Activated CD4-positive, CD25-positive, alpha-beta regulatory T cell treated with anti-CD3 and anti-CD28 coated beads, Interleukin-2, amount 50 U/mL, for 24 hours (primary cell): ENCODE data around the gene CYTH2.

ENCODE experiments used
- ATAC-seq, 2 donors: fragments of 150-1000 bp; cut with Tn5 transposase; one replicate each; pipeline ENCODE4 v1.10.0; 2021; ENCODE audit warnings: mild to moderate bottlenecking in 1 of 2, moderate library complexity in 1 of 2

CYTH2 gene, protein sequence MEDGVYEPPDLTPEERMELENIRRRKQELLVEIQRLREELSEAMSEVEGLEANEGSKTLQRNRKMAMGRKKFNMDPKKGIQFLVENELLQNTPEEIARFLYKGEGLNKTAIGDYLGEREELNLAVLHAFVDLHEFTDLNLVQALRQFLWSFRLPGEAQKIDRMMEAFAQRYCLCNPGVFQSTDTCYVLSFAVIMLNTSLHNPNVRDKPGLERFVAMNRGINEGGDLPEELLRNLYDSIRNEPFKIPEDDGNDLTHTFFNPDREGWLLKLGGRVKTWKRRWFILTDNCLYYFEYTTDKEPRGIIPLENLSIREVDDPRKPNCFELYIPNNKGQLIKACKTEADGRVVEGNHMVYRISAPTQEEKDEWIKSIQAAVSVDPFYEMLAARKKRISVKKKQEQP

DNA sequence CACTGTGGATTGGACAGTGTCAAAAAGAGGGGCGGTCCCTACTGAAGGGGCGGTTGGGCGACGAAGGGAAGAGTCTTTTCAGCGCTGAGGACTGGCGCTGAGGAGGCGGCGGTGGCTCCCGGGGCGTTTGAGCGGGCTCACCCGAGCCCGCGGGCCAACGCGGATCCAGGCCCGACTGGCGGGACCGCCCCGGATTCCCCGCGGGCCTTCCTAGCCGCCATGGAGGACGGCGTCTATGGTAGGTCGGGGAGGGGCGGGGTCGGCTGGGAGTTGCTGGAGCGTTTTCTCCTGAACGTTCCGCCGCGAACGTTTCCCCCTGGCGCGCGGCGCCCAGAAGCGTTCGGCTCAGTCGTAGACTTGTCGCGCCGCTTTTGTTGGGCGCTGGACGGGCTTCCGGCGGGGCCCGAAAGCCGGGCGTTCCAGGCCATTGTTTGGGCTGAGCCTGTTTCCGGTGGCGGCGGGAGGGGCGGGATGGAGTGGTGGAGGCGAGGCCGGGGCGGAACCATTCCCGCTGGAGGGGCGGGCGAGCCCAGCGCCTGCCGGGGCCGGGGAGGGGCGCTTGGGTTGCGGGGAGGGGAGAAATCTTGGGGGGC is at the start of gene CYTH2:
Gene CYTH2, plus strand, starts transcription at position 81 of the 593 bp plus-strand sequence. Its CDS starts 139 bp downstream, at position 220.
- ATAC-seq = peak; percentile 18 to 20

DNA sequence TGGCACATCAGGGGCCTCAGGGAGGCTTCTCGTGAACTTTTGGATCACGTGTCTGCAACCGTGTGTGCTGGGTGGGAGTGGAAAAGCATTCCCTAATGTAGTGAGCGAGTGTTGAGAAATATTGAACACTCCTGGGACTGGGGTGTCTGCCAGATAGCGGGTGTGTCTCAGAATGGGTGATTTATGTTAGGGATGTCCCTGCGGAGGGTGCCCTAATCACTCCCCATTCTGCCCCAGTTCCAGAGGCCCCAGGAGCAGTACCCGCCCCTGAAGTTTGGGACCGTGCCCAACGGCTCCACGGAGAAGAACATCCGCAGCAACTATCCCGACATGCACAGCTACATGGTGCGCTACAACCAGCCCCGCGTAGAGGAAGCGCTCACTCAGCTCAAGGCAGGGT is 47.6 kb upstream of the CYTH2 start:
- ATAC-seq = no peak

DNA sequence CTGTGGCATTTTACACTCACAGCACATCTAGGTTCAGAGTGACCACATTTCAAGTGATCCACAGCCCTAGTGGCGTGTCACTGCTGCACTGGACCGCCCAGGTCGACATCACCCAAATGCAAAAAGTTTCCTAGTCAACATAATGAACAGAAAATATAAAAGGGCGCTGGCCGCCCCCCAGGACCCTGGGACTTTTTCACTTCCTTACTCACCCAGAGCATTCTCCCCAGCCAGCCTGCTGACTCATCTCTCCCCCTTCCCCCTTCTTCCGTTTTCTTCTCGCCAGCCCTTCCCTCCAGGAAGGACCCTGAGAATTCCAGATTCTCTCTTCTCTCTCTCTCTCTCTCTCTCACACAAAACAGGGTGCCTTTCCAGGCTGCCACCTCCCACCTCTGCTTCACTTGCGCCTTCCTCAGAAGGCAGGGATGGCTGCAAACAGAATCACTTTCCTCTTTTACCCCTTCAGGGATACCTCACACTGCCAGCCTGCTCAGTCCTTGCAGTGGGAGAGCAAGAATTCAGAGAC is 44.4 kb upstream of the CYTH2 start:
- no peak for ATAC-seq

DNA sequence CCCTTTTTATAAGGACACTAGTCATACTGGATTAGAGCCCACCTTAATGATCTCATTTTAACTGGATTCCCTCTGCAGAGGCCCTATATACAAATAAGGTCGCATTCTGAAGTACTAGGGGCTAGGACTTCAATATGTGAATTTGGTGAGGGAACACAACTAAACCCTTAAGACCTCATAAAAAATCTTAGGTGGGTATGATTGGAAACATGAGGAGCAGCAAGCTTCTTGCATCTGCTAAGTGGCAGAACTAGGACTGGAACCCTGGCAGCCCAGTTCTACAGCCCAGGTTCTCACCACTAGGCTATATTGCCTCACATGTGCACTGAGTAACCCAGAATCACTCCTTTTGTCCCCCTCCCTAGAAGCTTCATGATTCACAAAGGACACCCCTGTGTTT is 40.5 kb upstream of the CYTH2 start:
- no peak for ATAC-seq

DNA sequence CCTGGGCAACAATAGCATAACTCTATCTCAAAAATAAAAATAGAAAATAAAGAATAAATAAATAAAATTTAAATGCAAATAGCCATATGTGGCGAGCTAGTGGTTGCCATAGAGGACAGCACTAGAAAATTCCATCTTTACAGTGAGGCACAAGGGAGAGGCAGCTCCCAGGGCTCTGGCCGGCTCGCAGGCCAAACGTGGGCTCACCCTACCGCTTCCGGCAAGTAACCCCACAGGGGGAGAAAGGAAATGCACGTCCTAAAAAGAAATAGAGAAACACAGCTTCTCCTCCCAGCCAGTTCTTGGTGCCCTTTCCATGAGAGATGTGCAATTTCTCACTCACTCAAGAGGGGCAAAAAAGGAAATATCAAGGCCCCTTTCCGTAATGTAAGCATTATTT is 35.8 kb upstream of the CYTH2 start:
- no peak for ATAC-seq

DNA sequence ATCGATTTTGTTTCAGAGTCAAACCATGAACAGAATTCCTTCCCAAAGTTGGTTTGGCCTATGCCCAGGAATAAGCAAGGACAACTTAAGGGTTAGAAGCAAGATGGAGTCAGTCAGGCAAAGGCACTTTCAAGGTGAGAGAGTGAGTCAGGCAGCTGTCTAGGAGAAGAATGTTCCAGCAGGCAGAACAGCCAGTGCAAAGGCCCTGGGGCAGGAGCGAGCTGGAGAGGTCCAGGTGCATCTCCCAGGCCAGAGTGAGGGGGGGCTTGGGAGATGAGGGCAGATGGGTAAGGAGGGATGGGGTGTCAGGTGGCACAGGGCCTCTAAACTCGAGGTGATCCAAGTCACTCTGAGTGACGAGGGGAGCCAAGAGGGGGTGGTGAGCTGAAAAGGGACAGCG is 32.6 kb upstream of the CYTH2 start:
- ATAC-seq = no peak

DNA sequence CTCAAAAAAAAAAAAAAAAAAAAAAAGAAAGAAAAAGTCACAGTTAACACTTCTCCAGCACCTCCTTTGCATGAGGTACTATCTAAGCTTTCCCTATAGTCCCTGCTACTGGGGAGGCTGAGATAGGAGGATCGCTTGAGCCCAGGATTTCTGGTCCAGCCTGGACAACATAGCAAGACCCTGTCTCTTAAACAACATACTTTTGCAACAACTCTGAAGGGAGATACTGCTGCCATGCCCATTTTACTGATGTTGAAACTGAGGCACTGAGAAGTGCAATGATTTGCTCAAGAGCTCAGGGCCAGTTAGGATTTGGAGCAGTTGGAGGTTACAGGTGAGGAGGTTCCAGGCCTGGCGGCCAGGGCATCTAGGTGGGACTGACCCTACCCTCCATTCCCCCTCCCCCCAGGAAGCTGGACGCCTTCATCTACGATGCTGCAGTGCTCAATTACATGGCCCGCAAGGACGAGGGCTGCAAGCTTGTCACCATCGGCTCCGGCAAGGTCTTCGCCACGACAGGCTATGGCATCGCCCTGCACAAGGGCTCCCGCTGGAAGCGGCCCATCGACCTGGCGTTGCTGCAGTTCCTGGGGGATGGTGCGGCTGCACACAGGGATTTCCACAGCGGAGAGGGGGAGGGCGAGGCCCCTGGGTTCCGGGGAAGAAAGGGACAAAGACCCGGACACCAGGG is 27.7 kb upstream of the CYTH2 start:
- no peak for ATAC-seq

DNA sequence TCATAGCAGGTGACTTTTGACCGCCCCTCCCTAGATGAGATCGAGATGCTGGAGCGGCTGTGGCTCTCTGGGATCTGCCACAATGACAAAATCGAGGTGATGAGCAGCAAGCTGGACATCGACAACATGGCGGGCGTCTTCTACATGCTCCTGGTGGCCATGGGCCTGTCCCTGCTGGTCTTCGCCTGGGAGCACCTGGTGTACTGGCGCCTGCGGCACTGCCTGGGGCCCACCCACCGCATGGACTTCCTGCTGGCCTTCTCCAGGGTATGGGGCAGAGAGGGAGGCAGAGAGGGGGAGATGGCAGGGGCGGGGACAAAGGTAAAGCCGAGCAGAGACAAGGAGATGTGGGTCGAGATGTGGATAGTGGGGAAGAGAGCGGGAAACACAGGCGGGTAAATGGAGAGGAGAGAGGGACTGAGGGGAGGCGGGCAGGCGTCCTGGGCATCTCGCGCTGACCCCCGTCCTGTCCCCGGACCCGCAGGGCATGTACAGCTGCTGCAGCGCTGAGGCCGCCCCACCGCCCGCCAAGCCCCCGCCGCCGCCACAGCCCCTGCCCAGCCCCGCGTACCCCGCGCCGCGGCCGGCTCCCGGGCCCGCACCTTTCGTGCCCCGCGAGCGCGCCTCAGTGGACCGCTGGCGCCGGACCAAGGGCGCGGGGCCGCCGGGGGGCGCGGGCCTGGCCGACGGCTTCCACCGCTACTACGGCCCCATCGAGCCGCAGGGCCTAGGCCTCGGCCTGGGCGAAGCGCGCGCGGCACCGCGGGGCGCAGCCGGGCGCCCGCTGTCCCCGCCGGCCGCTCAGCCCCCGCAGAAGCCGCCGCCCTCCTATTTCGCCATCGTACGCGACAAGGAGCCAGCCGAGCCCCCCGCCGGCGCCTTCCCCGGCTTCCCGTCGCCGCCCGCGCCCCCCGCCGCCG is 26.8 kb upstream of the CYTH2 start:
- no peak for ATAC-seq

DNA sequence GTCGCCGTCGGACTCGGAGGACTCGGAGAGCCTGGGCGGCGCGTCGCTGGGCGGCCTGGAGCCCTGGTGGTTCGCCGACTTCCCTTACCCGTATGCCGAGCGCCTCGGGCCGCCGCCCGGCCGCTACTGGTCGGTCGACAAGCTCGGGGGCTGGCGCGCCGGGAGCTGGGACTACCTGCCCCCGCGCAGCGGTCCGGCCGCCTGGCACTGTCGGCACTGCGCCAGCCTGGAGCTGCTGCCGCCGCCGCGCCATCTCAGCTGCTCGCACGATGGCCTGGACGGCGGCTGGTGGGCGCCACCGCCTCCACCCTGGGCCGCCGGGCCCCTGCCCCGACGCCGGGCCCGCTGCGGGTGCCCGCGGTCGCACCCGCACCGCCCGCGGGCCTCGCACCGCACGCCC is 25.9 kb upstream of the CYTH2 start:
- ATAC-seq = no peak

DNA sequence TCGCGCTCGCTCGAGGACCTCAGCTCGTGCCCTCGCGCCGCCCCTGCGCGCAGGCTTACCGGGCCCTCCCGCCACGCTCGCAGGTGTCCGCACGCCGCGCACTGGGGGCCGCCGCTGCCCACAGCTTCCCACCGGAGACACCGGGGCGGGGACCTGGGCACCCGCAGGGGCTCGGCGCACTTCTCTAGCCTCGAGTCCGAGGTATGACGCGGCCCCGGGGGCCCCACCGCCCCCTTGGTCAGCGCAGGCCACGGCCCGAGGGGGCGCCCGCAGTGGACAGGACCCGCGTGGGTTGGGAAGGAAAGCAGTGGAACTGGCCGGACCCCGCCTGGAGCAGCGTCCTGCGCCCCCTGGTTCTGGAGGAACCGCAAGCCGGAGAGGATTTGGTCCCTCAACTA is 25.4 kb upstream of the CYTH2 start:
- ATAC-seq = no peak

DNA sequence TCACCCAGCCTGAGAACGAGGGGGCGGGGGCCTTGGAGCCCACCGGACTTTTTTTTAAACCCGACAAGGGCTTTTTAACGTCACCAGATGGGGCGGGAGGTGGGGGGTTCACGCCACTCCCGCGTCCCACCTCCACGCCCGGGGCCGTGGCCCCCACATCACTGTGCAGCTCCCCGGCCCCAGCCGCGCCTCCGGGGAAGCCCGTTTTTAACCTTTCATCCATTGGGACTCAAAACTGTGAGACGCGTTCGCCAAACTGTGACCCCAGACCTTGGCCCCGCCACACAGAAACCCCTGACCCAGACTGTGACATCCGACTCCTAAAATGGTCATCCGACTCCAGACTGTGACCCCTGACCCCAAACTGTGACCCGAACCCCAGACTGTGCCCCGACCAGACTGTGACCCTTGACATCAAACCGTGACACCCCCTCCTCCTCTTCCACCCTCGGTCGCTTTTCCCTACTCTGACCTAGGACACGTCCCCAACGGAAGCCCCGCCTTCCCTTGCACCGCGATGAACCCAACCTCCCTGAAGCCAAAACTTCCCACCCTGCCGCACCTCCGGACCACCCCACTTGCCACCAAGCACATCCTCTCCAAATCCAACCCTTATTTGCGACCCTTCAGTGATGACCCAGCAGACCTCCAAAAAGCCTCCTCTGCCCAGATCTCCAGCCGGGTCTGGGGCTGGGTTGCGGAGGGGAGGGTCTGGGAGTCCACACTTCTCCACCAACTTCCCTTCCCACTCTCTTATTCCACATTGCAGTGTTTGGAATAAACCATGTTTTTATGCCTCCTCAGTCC is 24.8 kb upstream of the CYTH2 start:
- ATAC-seq = no peak

DNA sequence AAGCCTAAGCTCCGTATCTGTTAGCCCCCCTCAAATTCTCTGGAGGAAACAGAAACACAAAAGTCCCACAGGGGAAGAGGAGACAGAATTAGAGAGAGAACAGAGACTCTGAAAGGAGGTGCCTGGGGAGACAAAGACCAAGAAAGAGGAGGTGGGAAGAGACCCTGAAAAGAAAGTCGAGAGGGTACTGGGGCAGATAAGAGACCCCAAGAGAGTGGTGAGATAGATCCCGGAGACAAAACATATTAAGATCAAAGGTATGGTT is 24.3 kb upstream of the CYTH2 start:
- no peak for ATAC-seq

DNA sequence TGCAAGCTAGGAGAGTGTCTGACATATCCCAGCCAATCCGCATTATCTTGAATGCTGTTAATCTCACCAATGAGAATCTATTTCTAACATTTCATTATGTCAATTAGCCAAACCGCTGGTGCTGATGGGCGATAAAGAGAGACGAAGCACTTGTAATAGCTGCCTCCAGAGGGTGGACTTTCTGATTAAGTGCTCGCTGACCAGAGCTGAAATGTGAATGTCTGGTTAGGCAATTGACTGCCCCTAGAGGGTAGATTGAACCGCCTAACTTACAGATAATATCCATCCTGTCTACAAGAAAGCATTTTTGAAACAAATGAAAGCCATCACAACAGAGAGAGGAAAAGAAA is 23.9 kb upstream of the CYTH2 start:
- ATAC-seq = peak; percentile 7 to 12

DNA sequence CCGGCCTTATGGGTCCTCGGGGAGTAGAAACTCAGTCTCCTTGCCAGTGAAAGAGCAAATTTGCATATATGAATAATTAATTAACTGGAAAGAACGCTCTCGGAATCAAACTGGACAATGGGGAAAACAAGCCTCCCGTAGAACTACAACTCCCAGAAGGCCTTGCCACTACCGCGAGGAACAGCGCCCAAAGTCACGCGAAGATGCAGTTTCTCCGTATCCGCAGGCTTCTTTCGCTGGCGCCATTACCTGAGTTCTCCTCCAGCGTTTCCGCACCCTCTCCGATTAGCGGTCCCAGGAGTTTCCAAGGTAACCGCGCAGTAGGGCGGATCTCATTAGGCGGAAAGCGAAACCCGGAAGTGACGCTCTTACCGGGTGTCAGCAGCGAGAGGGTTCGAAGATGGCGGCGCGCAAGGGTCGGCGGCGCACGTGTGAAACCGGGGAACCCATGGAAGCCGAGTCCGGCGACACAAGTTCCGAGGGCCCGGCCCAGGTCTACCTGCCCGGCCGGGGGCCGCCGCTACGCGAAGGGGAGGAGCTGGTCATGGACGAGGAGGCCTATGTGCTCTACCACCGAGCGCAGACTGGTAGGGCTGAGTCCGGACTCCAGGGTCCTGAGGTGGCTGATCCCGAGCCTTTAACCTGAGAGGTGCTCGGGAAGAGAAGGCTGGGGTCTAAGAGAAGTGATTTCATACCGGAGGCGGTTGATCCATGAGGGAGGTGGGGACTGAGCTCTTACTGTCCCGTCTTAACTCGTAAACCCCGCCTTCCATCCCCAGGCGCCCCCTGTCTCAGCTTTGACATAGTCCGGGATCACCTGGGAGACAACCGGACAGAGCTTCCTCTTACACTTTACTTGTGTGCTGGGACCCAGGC is 23.3 kb upstream of the CYTH2 start, which contains the start of gene GRWD1:
Gene GRWD1, plus strand, starts transcription at position 378 of the 876 bp plus-strand sequence. Its CDS starts 23 bp downstream, at position 401.
- ATAC-seq = peak; percentile 95

DNA sequence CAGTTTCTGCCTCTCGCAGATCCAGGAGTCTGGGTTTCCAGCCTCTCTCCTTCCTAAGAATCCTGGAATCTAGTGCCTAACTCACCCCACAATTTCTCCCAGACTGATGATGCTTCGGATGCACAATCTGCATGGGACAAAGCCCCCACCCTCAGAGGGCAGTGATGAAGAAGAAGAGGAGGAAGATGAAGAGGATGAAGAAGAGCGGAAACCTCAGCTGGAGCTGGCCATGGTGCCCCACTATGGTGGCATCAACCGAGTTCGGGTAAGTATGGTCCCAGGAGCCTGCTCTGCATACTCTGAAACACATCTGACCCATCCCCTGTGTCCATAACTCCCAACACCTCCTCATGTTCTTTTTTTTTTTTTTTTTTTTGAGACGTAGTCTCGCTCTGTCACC is 22.6 kb upstream of the CYTH2 start:
- ATAC-seq = no peak

DNA sequence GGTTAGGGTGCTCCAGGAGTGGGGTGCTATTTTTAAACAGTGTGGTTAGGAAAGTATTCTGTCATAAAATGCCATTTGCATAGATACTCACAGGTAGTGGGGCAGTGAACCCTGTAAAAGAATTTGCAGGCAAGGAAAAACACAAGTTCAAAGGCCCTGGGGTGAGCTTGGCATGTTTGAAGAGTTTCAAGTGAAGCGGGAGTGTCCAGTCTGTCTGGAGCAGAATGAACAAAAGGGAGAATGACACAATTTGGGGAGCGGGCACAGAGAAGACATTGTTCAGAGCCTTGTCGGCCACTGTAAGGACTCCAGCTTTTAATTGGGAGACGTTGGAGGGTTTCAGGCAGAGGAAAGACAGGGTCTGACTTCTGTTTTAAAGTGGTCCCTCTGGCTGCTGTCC is 20.6 kb upstream of the CYTH2 start:
- no peak for ATAC-seq

DNA sequence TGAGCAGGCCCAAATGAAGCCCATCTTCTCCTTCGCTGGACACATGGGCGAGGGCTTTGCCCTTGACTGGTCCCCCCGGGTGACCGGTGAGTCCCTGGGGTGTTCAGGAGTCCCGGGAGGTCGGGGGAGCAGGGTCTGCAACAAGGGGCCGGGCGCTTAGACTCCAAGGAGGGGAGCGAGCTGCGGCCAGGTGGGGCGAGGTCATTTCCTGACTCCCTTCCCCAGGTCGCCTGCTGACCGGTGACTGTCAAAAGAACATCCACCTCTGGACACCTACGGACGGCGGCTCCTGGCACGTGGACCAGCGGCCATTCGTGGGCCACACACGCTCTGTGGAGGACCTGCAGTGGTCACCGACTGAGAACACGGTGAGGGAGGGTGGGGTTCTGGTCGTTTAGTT is 18.7 kb upstream of the CYTH2 start:
- ATAC-seq = no peak

DNA sequence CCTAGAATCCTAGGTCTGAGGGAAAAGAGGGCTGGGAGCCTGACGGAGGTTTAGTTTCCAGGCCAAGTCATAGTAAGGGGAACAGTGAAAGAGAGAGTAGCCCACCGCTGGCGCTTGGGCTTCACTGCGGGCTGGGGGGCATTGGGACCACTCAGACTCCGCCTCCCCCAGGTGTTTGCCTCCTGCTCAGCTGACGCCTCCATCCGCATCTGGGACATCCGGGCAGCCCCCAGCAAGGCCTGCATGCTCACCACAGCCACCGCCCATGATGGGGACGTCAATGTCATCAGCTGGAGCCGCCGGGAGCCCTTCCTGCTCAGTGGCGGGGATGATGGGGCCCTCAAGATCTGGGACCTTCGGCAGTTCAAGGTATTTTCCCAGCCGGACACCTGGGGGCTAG is 18.3 kb upstream of the CYTH2 start:
- ATAC-seq = no peak

DNA sequence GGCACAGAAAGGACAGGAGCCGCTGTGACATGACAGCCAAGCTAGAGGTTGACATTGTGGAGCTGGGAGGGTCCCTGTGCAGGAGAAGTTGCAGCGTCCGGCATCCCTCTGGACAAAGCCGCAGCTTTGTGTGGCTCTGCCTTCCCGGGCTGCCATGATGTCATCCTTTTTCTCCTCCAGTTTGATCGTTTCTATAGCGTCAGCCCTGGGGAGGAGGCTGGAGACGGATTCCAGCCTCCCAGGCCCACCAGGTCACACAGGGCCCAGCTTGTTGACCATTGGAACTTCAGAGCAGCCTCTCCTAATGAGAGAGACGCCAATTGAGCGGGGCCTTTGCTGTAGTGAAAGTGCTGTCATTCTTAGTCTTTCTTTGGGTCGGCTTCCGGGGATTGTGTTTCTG is 17.5 kb upstream of the CYTH2 start:
- no peak for ATAC-seq

DNA sequence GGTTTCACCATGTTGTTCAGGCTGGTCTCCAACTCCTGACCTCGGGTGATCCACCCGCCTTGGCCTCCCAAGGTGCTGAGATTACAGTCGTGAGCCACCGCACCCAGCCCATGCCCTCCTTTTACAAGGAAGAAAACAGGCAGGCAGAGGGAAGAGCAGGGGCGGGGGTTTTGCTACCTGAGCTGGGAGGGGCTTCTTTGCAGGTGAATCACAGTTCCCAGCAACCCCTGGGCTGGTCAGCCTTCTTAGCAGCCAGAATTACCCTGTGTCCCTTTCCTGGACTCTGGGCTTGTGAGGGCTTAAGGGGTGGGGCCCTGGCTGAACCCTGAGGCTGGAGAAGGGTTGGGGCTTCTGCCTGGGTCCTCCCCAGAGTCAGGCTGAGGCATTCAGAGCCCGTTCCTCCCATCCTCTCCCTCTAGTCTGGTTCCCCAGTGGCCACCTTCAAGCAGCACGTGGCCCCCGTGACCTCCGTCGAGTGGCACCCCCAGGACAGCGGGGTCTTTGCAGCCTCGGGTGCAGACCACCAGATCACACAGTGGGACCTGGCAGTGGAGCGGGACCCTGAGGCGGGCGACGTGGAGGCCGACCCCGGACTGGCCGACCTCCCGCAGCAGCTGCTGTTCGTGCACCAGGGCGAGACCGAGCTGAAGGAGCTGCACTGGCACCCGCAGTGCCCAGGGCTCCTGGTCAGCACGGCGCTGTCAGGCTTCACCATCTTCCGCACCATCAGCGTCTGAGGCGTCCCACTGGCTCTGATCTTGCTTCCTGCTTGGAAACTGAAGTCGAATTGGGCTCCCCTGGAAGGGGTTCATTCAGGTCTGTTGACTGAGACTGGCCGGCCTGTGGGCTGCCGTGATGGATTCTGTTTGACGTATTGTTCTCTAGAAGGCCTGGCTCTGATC is 16.6 kb upstream of the CYTH2 start:
- ATAC-seq = no peak
